AG04450 (cell line): ENCODE measurements around the gene B3GALNT2. TPM values are rescaled to one million over a fixed set of nuclear protein-coding genes. Genes with fewer than 3 reads are reported as not detected.
"Not testable (repeated sequence)": the region's sequence is repeated elsewhere in the genome, so short reads cannot be mapped to it uniquely, and the experiment has no call there.

Source experiments
- CTCF ChIA-PET: fragments of 300-600, 350-600 bp; formaldehyde crosslinking; extraction: SDS; loops from one replicate; lab custom pipeline; 2022; ENCODE audit warnings: antibody characterized with exemption, inconsistent platforms; lab: Charles Lee
- POLR2A ChIA-PET: fragments of 350-600 bp; formaldehyde crosslinking; extraction: SDS; loops from one replicate; lab custom pipeline; 2021; ENCODE audit warnings: antibody characterized with exemption, inconsistent platforms; lab: Yijun Ruan, JAX
- DNase-seq: peaks from one replicate; pipeline ENCODE4 v3.0.0-alpha.2; 2011; ENCODE audit warnings: low read depth, low spot score
- H3K27ac ChIP-seq: one replicate; pipeline ENCODE4 v1.5.1; 2012; ENCODE audit warnings: low read depth, low read length, control low read depth
- H3K27me3 ChIP-seq: one replicate; pipeline ENCODE4 v1.6.0; 2012; ENCODE audit warnings: low read length; ENCODE audit not compliant: control insufficient read depth, insufficient read depth
- H3K4me3 ChIP-seq: 2 replicates; pipeline ENCODE4 v1.5.1; 2011; ENCODE audit warnings: mild to moderate bottlenecking, low read depth, low read length, control low read depth
- H3K9me3 ChIP-seq: 2 replicates; pipeline ENCODE4 v1.5.1; 2012; ENCODE audit warnings: low read length; ENCODE audit not compliant: control insufficient read depth, insufficient read depth
- polyA minus RNA-seq: library from RNA; depleted of rRNA, polyadenylated mRNA; stranded (reverse); fragments of >200 nt; gene quantifications from 2 replicates; pipeline ENCODE4 v1.2.3, GENCODE V29; 2011; rRNA and poly(A)+ RNA removed
- polyA plus RNA-seq: library from polyadenylated mRNA; depleted of rRNA; stranded (reverse); fragments of >200 nt; gene quantifications from 2 replicates; pipeline ENCODE4 v1.2.3, GENCODE V29; 2011; rRNA removed
- TF ChIP-seq, protein P1 (sequence below): IDR thresholded peaks from 2 replicates; pipeline ENCODE4 v1.5.1; 2011; ENCODE audit warnings: low read depth, low read length, control low read depth, inconsistent platforms

B3GALNT2 gene
- polyA plus RNA-seq (25.3 and 33.2 TPM in 2 replicates), polyA minus RNA-seq (47.4 and 59.1 TPM in 2 replicates)

- POLR2A ChIA-PET, result interaction anchor here (0.7 to 2.4 kb wide), 7 partner anchors 175 to 468 kb away, joined by 3 to 9 read pairs (median 3); partner anchors contain the start of genes ARID4B and GGPS1
- Histone ChIP-seq H3K4me3 (peak within 1 kb of the TSS; percentile 87), H3K27me3 (no peaks in the 10 kb centered on the region), H3K27ac (peak within 1 kb of the TSS; percentile 99), H3K9me3 (no peaks in the 10 kb centered on the region; the same call in 1 of the 2 replicates)
- DNase-seq, result no peak
- CTCF ChIA-PET, result interaction anchor here (0.5 to 3.2 kb wide), 36 partner anchors 8 to 564 kb away, joined by 3 to 27 read pairs (median 4); partner anchors contain the start of gene GGPS1
- TF ChIP-seq, protein P1, sequence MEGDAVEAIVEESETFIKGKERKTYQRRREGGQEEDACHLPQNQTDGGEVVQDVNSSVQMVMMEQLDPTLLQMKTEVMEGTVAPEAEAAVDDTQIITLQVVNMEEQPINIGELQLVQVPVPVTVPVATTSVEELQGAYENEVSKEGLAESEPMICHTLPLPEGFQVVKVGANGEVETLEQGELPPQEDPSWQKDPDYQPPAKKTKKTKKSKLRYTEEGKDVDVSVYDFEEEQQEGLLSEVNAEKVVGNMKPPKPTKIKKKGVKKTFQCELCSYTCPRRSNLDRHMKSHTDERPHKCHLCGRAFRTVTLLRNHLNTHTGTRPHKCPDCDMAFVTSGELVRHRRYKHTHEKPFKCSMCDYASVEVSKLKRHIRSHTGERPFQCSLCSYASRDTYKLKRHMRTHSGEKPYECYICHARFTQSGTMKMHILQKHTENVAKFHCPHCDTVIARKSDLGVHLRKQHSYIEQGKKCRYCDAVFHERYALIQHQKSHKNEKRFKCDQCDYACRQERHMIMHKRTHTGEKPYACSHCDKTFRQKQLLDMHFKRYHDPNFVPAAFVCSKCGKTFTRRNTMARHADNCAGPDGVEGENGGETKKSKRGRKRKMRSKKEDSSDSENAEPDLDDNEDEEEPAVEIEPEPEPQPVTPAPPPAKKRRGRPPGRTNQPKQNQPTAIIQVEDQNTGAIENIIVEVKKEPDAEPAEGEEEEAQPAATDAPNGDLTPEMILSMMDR, result no peak
Observed at GRCh38 chr1:235504122-235504493, at the start of gene B3GALNT2. B3GALNT2 (minus strand) TSS chr1:235504452; CDS start chr1:235504252, 200 bp downstream.

- Histone ChIP-seq H3K27me3 (no peaks in the 10 kb centered on the region), H3K9me3 (no peaks in the 10 kb centered on the region), H3K4me3 (no peak overlapping the region), H3K27ac (no peak overlapping the region)
- no peak for DNase-seq
- ChIA-PET CTCF (interaction anchor here (0.6 kb wide), 1 partner anchor 65 kb away, joined by 5 read pairs; no protein-coding TSS in a partner anchor), POLR2A (no interaction called here)
- TF ChIP-seq, protein P1, result no peak
Observed at GRCh38 chr1:235553112-235553551, 48.9 kb upstream of the B3GALNT2 start.

- H3K27me3 ChIP-seq, result no peaks in the 10 kb centered on the region
- POLR2A ChIA-PET, result no interaction called here
- TF ChIP-seq, protein P1, result no peak
- no peaks in the 10 kb centered on the region for H3K9me3 ChIP-seq
- CTCF ChIA-PET, result no interaction called here
- DNase-seq, result no peak
- no peak overlapping the region for H3K4me3 ChIP-seq
- H3K27ac ChIP-seq, result no peak overlapping the region
Observed at GRCh38 chr1:235552146-235552716, 48.0 kb upstream of the B3GALNT2 start.

DNA sequence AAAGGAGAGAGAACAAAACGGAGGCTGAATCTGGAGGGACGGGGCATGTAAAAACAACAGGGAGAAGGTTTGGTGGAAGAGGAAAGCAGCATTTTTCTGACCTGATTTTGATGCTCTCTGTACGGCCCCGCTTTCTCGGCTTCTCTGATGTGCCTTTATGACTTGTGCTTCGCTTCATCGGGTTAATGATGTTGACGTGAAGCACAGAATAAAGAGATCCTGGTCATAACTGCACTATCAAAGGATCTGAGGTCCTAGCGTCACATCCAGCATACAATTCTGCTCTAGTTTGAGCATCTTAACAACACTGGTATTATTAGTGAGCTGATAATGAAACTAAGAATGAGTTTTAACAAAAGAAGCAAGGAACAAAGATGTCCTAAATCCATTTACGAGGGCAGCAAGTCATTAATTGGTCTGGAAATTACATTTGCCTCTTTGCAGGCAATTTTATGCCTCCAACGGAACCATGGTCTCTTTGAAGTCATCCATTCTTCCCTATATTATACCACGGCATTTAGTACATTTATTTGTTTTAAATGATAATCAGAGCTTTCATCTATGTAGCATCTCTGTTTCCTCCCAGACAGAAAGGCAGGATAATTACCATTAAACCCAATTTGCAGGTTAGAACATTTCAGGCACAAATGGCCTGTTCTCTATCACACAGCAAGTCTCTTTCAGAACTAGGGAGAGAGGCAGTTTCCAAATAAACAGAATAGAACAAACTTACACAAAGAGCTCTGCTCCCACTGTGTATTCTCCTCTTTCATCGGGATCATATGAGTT lies 45.3 kb upstream of the B3GALNT2 start:
- Histone ChIP-seq H3K9me3 (no peaks in the 10 kb centered on the region), H3K27ac (no peak overlapping the region), H3K4me3 (no peak overlapping the region), H3K27me3 (no peaks in the 10 kb centered on the region)
- TF ChIP-seq, protein P1, result no peak
- ChIA-PET POLR2A (no interaction called here), CTCF (interaction anchor here (1.9 kb wide), 1 partner anchor 422 kb away, joined by 5 read pairs; no protein-coding TSS in a partner anchor)
- DNase-seq, result no peak

GRCh38 chr1:235546369-235547155 lies 42.3 kb upstream of the B3GALNT2 start:
- H3K4me3 ChIP-seq, H3K27ac ChIP-seq, DNase-seq, H3K27me3 ChIP-seq, CTCF ChIA-PET, POLR2A ChIA-PET, H3K9me3 ChIP-seq: not testable (repeated sequence)
